NT2/D1 (cell line): ENCODE results near the gene CORO7.

Experiments used
- SUZ12 ChIP-seq: IDR thresholded peaks from 2 replicates; pipeline ENCODE4 v1.6.1; 2011; ENCODE audit not compliant: insufficient read length, insufficient read depth; ENCODE audit errors: extremely low read depth
- YY1 ChIP-seq: IDR thresholded peaks from 2 replicates; pipeline ENCODE4 v1.6.1; 2011; ENCODE audit not compliant: insufficient read length, insufficient read depth
- ZNF274 ChIP-seq: IDR thresholded peaks from 2 replicates; pipeline ENCODE4 v1.6.1; 2011; ENCODE audit warnings: mild to moderate bottlenecking, low read depth, low read length

DNA sequence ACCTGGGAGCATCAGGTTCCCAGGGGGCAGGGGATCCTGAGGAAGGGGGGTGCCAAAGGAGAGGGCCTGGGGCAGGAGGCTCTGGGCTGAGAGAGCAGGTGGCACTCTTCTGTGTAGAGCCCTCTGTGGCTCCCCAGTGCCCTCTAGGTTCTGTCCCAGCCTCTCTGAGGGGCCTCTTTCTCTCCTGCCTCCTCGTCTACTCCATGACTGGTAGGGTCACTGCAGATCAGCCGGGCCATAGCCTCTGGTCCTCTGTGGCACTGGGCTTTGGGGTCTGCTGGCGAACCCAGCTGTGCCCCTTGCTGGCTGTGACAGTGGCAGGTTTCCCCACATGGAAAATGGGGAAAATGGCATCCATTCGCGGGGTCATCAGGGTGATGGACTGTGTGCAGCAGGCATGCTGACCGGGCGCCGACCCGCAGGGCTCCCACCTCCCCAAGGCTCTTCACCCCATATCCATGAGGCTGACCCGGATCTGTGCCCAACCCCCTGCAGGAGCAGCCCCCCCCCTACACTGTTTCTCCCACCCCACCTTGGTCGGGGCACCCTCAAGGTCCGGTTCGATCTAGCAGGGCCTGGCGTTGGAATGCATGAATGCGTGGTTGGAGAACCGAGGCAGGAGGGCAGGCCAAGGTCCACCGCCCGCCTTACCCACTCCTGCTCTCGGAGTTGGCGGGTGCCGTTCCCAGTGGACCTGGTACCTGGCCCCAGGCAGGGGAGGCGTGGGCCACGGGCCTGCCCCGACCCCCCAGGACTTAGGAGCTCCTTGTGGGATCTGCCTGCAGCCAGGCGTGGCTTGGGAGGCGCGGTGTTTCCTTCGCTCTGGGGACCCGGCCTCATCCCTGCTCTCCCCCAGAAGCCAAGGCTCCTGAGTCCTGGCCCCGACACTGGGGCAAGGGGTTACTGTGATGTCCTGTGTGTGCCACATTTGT lies 94.0 kb downstream of the CORO7 start:
- TF ChIP-seq YY1 = no peak
- TF ChIP-seq ZNF274 = no peak
- no peak for TF ChIP-seq SUZ12
